Measurements from ENCODE around the gene SPATS2. TPM values are rescaled to one million over a fixed set of nuclear protein-coding genes. Genes with fewer than 3 reads are reported as not detected.
A peak's percentile ranks its signal among the peaks of the same experiment; 100 is the strongest.
"Not testable (repeated sequence)": the region's sequence is repeated elsewhere in the genome, so short reads cannot be mapped to it uniquely, and the experiment has no call there.

SPATS2 gene
- 32.1 TPM for total RNA-seq

DNA sequence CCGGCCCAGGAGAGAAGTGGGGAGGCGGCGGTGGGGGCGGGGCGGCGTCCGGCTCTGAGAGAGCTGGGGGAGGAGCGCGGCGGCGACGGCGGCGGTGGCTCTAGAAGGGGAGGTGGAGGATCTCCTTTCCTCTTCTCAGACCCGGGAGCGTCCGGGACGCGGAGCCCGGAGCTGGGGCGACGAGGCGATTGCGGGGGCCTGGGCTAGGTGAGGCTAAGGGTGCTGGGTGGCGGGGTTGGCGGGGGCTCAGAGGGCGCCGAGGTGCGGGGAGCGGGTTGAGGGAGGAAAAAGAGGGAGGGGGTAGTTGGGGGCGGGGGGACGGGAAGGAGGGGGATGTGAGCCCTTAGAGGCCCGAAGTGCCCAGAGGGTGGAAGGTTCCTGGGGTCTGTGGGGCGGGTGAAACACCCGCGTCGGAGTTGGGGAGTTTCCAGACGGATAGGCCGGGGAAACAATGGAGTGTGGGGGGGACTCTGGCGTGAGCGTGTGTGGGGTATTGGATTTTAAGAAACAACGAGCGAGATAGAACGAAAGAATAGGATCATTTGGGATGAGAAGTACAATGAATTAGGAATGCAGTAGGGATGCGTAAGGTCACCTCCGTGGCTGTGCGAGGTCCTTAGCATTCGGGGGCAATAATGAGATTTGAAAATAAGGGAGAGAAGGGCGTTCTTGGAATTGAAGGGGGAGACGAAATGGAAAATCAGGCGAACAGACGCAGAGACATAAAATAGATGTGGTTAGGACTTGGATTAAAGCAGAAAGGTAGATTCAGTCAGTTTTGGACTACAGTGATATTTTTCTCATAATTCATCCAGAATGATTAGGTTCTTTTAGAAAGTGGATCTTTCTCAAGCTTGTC is at the start of gene SPATS2:
Gene SPATS2, plus strand, starts transcription at position 82 of the 859 bp plus-strand sequence. CDS start 93,551 bp downstream, outside the sequence.
- DNase-seq (ENCODE audit: low spot score): peak; percentile 93

DNA sequence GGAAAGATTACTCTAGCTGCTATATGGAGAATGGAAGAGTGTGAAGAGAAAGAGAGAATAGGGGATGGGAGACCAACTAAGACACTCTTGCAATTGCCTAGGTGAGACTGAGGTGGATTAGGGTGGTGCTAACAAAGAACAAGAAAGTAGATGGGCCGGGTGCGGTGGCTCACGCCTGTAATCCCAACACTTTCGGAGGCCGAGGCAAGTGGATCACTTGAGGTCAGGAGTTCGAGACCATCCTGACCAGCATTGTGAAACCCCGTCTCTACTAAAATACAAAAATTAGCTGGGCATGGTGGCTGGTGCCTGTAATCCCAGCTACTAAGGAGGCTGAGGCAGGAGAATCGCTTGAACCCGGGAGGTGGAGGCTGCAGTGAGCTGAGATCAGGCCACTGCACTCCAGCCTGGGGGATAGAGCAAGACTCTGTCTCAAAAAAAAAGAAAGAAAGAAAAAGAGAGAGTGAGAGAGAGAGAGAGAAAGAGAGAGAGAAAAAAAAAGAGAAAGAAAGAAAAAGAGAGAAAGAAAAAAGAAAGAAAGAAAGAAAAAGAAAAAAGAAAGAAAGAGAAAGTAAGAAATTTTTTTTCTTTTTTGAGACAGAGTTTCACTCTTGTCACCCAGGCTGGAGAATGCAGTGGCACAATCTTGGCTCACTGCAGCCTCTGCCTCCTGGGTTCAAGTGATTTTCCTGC is 46.7 kb upstream of the SPATS2 start:
- not testable (repeated sequence) for DNase-seq (ENCODE audit: low spot score)

DNA sequence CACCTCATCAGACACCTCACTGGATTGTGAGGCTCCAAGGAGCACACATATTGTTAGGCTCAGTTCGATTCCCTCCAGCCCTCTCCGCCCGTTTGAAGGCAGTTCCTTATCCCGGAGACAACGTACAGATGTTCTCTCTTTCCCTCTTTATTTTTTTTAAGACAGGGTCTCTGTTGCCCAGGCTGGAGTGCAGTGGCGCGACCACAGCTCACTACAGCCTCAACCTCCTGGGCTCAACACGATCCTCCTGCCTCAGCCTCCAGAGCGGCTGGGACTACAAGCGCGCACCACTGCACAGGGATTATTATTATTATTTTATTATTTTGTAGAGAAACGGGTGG is 44.9 kb upstream of the SPATS2 start:
- no peak for DNase-seq (ENCODE audit: low spot score)

DNA sequence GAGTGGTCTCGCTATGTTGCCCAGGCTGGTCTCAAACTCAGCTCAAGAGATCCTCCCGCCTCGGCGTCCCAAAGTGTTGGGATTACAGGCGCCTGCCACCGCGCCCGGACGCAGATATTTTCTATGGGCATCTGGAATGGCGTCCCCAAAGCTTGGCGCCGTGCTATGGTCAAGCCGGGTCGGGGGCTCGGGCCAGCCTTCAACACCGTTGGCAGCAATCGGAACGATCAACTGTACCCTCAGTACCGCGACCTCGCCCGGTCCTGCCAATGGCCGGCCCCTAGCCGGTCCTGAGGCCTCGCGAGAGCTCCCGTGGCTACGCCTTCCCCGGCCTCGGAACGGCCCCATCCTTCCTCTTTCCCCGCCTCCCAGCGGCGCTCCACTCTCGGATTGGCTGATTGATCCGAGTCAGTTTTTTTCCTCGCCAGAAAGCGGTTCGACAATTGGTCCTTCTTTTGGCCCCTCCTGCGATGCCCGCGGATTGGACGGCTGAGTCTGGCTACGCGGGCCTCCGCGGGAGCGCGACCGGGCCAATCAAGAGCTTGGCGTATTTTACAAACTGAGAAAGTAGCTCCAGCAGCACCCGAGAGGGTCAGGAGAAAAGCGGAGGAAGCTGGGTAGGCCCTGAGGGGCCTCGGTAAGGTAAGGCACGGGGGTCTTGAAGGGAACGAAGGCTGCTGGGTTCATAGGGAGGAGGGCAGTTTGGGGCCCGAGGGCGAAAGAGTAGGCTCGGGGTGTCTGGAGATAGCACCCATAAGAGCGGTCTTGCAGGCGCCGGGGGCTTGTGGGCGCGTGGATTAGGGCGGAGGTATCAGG is 44.3 kb upstream of the SPATS2 start, which contains the start of gene TROAP:
Gene TROAP, plus strand, starts transcription at position 548 of the 816 bp plus-strand sequence. CDS start 354 bp downstream, outside the sequence.
- DNase-seq (ENCODE audit: low spot score): peak; percentile 98

DNA sequence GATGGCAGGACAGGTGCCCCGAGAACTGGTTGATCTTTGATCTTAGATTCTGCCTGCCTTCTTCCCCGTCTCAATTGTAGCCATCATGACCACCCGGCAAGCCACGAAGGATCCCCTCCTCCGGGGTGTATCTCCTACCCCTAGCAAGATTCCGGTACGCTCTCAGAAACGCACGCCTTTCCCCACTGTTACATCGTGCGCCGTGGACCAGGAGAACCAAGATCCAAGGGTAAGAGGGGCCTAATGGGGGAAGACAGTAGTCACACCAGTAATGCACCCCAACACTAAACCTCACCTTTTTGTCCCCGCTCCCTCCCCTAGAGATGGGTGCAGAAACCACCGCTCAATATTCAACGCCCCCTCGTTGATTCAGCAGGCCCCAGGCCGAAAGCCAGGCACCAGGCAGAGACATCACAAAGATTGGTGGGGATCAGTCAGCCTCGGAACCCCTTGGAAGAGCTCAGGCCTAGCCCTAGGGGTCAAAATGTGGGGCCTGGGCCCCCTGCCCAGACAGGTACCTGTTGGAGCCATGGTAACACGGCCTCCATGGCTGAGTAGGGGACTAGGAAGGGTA is 43.7 kb upstream of the SPATS2 start:
- DNase-seq (ENCODE audit: low spot score): no peak

DNA sequence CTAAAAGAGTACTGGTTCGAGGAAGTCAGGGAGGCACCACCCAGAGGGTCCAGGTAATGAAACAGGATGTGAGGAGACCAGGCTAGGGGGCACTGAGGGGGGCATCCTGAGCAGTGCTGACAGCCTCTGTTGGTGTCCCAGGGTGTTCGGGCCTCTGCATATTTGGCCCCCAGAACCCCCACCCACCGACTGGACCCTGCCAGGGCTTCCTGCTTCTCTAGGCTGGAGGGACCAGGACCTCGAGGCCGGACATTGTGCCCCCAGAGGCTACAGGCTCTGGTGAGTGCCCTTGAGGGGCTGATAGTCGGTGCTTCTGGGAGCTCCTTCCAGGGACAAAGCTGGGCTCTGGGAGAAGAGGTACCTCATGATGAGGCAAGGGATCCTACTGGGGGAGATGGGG is 41.7 kb upstream of the SPATS2 start:
- no peak for DNase-seq (ENCODE audit: low spot score)

DNA sequence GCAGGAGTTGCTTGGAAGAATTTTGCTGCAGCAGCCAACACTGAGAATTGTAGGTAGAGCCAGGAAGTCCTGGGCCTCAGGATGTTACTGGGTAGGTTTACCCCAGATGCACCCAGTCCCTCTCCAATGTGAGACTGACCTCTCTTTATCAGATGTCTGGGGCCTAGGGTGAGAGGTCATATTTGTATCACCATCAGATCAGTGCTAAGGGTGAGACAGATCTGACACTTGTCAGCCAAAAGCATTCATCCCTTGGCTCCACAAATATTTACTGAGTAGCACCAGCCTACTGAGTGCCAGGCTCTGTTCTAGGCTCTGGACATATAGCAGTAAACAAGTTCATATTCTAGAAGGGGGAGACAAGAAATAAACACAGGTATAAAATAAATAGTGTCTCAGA is 39.9 kb upstream of the SPATS2 start:
- no peak for DNase-seq (ENCODE audit: low spot score)

DNA sequence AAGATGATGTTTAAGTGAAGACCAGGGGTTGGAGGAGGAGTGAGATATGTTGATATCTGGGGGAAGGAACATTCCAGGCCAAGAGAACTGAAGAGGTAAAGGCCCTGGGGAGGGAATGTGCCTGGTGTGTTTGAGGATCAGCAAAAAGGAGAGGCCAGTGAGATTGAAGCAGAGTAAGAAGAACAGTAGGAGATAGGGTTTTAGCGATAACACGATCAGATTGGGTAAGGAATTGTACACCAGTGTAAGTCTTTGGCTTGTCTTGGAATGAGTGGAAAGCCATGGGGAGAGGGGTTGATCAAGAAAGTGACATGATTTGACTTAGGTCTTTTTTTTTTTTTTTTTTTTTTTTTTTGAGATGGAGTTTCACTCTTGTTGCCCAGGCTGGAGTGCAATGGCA is 39.4 kb upstream of the SPATS2 start:
- DNase-seq (ENCODE audit: low spot score): no peak

DNA sequence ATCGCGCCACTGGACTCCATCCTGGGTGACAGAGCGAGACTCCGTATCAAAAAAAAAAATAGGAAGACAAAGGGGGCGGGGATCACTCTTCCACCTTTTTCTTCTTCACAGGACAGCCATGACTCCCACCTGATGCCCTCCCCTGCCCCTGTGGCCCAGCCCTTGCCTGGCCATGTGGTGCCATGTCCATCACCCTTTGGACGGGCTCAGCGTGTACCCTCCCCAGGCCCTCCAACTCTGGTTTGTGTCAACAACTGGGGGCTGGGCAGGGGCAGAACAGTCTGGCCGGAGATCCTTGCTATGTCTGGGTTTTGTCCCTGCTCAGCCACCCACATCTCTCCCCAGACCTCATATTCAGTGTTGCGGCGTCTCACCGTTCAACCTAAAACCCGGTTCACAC is 38.4 kb upstream of the SPATS2 start:
- DNase-seq (ENCODE audit: low spot score): no peak

DNA sequence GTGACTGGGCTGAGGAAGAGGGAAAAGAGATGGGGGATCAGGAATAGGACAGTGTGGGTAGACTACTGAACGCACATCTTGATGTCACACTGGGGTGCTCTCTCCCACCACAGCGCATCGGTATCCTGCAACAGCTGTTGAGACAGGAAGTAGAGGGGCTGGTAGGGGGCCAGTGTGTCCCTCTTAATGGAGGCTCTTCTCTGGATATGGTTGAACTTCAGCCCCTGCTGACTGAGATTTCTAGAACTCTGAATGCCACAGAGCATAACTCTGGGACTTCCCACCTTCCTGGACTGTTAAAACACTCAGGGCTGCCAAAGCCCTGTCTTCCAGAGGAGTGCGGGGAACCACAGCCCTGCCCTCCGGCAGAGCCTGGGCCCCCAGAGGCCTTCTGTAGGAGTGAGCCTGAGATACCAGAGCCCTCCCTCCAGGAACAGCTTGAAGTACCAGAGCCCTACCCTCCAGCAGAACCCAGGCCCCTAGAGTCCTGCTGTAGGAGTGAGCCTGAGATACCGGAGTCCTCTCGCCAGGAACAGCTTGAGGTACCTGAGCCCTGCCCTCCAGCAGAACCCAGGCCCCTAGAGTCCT is 37.1 kb upstream of the SPATS2 start:
- DNase-seq (ENCODE audit: low spot score): no peak

DNA sequence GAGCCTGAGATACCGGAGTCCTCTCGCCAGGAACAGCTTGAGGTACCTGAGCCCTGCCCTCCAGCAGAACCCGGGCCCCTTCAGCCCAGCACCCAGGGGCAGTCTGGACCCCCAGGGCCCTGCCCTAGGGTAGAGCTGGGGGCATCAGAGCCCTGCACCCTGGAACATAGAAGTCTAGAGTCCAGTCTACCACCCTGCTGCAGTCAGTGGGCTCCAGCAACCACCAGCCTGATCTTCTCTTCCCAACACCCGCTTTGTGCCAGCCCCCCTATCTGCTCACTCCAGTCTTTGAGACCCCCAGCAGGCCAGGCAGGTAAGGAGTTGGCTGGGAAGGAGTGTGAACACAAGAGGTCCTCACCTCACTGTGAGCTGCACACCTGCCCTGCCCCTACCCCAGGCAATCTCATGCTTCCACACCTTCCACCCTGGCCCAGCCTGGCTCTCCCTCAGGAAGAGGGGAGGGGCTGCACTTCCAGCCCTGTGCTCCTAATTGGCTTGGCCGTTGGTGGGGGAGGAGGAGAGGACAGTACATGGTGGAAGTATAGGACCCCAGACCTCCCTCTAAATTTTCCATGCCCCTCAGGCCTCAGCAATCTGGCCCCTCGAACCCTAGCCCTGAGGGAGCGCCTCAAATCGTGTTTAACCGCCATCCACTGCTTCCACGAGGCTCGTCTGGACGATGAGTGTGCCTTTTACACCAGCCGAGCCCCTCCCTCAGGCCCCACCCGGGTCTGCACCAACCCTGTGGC is 36.5 kb upstream of the SPATS2 start:
- no peak for DNase-seq (ENCODE audit: low spot score)

DNA sequence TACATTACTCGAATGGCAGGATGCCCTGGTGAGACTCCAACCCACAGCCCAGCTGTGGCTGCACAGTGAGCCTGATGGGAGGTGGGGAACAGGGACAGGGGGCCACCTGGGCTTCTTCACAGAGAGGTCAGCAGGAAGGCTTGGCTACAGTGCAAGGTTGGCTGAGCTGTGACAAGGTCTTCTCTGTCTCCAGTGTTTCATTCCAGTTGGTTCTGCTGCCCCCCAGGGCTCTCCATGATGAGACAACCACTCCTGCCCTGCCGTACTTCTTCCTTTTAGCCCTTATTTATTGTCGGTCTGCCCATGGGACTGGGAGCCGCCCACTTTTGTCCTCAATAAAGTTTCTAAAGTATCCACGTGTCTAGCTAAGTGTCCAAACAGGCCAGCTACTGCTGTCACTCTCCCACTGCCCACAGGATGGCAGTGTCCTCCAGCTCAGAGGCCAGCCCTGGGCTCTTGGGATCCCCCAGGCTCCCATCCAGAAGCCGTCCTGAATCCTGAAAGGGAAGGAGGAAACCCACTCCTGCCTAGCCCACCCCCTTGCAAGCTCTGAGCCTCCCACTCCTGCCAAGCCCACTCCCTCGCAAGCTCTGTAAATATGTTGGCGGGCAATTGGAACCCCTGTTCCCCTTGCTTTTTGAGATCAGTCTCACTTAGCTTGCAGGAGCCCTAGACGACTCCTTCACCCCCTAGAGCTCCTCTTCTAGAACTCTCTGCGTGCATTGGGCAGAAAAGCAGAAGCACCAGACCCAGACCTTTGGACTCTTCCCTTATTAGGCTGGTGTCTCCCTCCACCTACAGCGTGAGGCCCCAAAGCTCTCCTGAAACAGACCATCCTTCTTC is 35.7 kb upstream of the SPATS2 start:
- peak; percentile 62 for DNase-seq (ENCODE audit: low spot score)

DNA sequence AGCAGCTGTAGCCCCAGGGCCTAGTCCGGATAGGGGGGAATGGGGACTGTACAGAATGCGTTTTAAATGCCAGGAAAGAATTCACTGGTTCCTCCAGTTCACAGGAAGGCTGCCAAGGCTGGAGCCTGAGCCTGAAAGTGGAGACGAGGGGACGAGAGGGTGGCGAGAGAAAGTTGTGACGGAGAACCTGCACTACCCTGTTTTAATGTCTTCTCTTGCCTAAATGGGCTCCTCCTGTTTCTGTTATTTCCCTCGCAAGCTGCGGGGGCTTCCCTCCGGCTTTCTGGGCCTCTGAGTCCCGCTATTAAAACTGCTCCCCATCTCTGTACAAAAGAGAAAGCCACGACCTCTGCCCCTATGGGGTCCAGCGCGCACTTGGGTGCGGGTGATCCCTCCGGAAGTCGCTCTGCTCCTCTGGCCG is 34.8 kb upstream of the SPATS2 start:
- DNase-seq (ENCODE audit: low spot score): no peak

DNA sequence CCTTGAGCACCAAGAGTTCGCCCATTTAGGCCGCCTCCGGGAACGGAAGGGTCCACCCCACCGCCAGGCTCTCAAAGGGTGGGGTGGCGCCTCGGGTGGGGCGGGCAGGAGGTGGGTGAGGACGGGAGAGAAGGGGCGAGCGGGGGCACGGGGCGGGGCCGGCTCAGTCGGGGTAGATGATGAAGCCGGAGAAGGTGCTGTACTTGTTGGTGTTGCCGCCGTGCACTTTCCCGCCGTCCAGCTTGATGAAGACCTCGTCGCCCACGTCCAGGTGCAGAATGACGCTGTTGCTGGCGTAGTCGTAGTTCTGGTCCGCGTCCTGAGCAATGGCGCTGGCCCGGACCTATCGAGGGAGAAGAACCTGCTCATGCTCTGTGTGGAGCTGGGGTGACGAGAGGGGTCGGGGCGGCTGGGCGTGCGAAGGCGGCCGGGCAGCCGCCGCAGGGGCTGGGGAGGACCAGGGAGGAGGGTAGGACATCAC is 34.3 kb upstream of the SPATS2 start:
- DNase-seq (ENCODE audit: low spot score): no peak

DNA sequence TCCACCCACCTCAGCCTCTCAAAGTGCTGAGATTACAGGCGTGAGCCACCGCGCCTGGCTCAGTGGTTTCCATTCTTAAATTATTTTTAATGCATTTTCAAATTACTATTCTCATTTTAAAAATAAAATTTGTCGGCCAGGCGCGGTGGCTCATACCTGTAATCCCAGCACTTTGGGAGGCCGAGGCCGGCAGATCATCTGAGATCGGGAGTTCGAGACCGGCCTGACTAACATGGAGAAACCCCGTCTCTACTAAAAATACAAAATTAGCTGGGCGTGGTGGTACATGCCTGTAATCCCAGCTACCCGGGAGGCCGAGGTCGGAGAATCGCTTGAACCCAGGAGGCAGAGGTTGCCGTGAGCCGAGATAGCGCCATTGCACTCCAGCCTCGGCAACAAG is 33.5 kb upstream of the SPATS2 start:
- DNase-seq (ENCODE audit: low spot score): not testable (repeated sequence)

DNA sequence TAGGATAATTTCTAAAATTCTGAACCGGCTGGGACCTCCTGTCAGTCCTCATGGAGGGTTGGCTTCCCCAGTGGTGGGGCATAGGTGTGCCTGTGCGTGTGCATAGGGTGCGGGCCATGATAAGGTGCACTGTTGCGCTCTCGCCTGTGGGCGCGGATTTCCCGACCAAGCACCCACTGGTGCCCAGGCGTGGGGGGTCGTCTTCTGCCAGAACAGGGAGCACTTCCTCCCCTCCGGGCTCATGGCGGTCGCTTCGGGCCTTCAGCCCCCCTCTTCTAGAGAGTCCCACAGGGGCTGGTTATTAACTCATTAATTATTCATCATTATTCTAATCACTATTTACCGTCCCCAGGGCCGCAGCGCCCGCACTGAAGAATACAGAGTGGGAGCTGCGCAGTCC is 33.0 kb upstream of the SPATS2 start:
- no peak for DNase-seq (ENCODE audit: low spot score)

DNA sequence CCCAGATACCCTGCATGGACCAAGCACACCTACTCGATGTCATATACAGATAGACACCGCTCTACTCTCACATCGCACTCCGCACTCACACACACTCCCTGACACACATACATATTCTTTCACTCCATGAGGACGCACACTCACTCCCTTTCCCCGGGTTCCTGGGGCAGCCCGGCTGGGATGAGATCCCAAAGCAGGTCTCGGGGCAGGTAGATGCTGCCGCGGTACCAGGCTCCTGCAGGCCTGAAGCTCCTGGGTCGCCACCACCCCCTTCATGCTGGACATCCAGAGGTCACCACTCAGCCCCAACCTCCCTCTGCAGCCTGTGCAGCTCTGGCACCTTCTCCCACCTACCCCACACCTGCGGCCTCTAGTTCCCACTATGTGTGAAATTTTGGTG is 32.6 kb upstream of the SPATS2 start:
- DNase-seq (ENCODE audit: low spot score): no peak

DNA sequence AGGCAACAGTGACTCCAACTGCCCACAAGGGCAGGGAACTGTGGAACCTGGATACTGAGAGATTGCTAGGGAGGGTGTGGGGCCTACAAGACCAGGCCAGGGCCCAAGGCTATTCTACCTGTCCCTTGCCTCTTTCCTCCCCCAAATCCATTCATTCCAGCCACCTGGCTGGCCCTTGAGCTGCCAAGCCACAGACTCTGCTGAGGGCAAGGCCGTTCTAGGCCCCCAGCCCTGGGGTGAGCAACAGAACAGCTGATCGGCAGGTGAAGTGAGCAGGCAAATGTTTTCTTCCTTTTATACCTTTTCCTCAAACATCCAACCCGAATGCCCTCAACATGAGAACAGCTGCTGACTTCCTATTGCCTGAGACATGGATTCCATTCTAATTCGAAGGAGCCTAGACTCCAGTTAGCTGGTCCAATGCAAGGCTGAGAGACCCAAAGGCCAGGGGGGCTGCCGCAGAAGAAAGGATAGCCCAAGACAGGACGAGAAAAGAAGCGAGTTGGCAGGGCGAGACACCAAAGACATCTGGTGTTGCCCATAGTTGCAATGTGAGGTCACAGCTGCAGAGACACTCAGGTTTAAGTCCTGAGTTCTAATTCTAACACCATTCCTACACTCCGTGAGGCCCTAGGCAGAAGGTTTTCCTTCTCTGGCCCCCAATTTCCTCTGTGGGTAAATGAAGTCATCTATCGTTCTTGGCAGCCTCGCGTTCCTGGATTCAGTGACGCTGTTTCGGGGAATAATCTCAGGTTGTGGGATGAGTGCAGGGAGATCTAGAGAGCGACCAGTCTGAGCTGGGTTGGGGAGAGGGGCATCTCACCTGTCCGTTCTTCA is 31.9 kb upstream of the SPATS2 start:
- DNase-seq (ENCODE audit: low spot score): no peak

Data from mucosa of gallbladder (tissue), 1 donor.